Measurements from ENCODE around the gene C11orf91.
A peak's percentile ranks its signal among the peaks of the same experiment; 100 is the strongest.
"Not testable (repeated sequence)": the region's sequence is repeated elsewhere in the genome, so short reads cannot be mapped to it uniquely, and the experiment has no call there.

The C11orf91 gene

GRCh38 chr11:33700502-33701271 is at the start of gene C11orf91:
TSS of gene C11orf91 (minus strand) at chr11:33700826. CDS start at chr11:33700740, 86 bp downstream.
- peak; percentile 91 for DNase-seq (ENCODE audit: low read depth)

- no peak for DNase-seq (ENCODE audit: low read depth)
Observed at GRCh38 chr11:33747979-33748378, 47.4 kb upstream of the C11orf91 start.

- DNase-seq (ENCODE audit: low read depth) = no peak
Observed at GRCh38 chr11:33743291-33743690, 42.7 kb upstream of the C11orf91 start.

GRCh38 chr11:33742249-33742851 is 41.7 kb upstream of the C11orf91 start:
- DNase-seq (ENCODE audit: low read depth) = no peak

- DNase-seq (ENCODE audit: low read depth) = no peak
Observed at GRCh38 chr11:33741806-33742205, 41.2 kb upstream of the C11orf91 start.

GRCh38 chr11:33737362-33737821 is 36.8 kb upstream of the C11orf91 start:
- no peak for DNase-seq (ENCODE audit: low read depth)

- DNase-seq (ENCODE audit: low read depth) = peak; percentile 65
Observed at GRCh38 chr11:33736148-33736812, 35.7 kb upstream of the C11orf91 start, which contains the start of gene CD59. TSS of gene CD59 (minus strand) at chr11:33736423. CDS start at chr11:33722445, 13,978 bp downstream.

- DNase-seq (ENCODE audit: low read depth) = no peak
Observed at GRCh38 chr11:33735271-33736147, 34.9 kb upstream of the C11orf91 start.

- no peak for DNase-seq (ENCODE audit: low read depth)
Observed at GRCh38 chr11:33734441-33735270, 34.0 kb upstream of the C11orf91 start.

- DNase-seq (ENCODE audit: low read depth) = no peak
Observed at GRCh38 chr11:33733980-33734379, 33.4 kb upstream of the C11orf91 start.

GRCh38 chr11:33731723-33732531 is 31.3 kb upstream of the C11orf91 start:
- DNase-seq (ENCODE audit: low read depth) = no peak

GRCh38 chr11:33730716-33731115 is 30.1 kb upstream of the C11orf91 start:
- DNase-seq (ENCODE audit: low read depth) = no peak

- DNase-seq (ENCODE audit: low read depth) = not testable (repeated sequence)
Observed at GRCh38 chr11:33729072-33729664, 28.5 kb upstream of the C11orf91 start.

- DNase-seq (ENCODE audit: low read depth) = not testable (repeated sequence)
Observed at GRCh38 chr11:33727539-33727938, 26.9 kb upstream of the C11orf91 start.

- DNase-seq (ENCODE audit: low read depth) = no peak
Observed at GRCh38 chr11:33725496-33725895, 24.9 kb upstream of the C11orf91 start.

- no peak for DNase-seq (ENCODE audit: low read depth)
Observed at GRCh38 chr11:33724644-33725035, 24.0 kb upstream of the C11orf91 start.

GRCh38 chr11:33723238-33723881 is 22.7 kb upstream of the C11orf91 start:
- DNase-seq (ENCODE audit: low read depth) = no peak

GRCh38 chr11:33722590-33723234 is 22.1 kb upstream of the C11orf91 start:
- DNase-seq (ENCODE audit: low read depth) = no peak

- no peak for DNase-seq (ENCODE audit: low read depth)
Observed at GRCh38 chr11:33721984-33722383, 21.4 kb upstream of the C11orf91 start.
